Measurements from ENCODE around the gene HINT3. TPM values are rescaled to one million over a fixed set of nuclear protein-coding genes. Genes with fewer than 3 reads are reported as not detected.
A peak's percentile ranks its signal among the peaks of the same experiment; 100 is the strongest.
"Not testable (repeated sequence)": the region's sequence is repeated elsewhere in the genome, so short reads cannot be mapped to it uniquely, and the experiment has no call there.

The HINT3 gene
- total and polyA plus RNA-seq, 4 donors: 15.6 to 37.4 (median 18.1) TPM

- Histone ChIP-seq H3K9me3 (ENCODE audit: control insufficient read depth, low read length) (no peaks in the 10 kb centered on the region), H3K36me3 (ENCODE audit: control insufficient read depth in 1 of 2, insufficient read depth in 2 of 2, low read length in 1 of 2) (no peaks in the 10 kb centered on the region), H3K4me3 (ENCODE audit: low read length in 2 of 2) (no peak overlapping the region), H3K27me3 (ENCODE audit: control insufficient read depth in 1 of 2, insufficient read depth in 2 of 2, low read length in 1 of 2) (no peaks in the 10 kb centered on the region), H3K4me1 (ENCODE audit: control insufficient read depth in 1 of 2, insufficient read depth in 2 of 2, low read length in 2 of 2) (peaks cover 0 to 3% of the 10 kb centered on the region in 2 donors), H3K27ac (ENCODE audit: low read depth in 1 of 2, low read length in 2 of 2) (no peak overlapping the region)
- WGBS, 2 donors: 6 to 10% methylated on average over 5 of the region's 5 CpGs
- ATAC-seq (ENCODE audit: low FRiP score): peak; percentile 86
- intact Hi-C loops (cut with DNase I): no loop called here
- peak; percentile 74 to 86 for DNase-seq
Measured at GRCh38 chr6:125944434-125944816, 12.1 kb upstream of the HINT3 start.

GRCh38 chr6:125944896-125945295 is 11.7 kb upstream of the HINT3 start:
- DNase-seq (no peak), ATAC-seq (ENCODE audit: low FRiP score) (no peak)
- Histone ChIP-seq H3K4me1 (ENCODE audit: control insufficient read depth in 1 of 2, insufficient read depth in 2 of 2, low read length in 2 of 2) (peaks cover 0 to 3% of the 10 kb centered on the region in 2 donors), H3K27me3 (ENCODE audit: control insufficient read depth in 1 of 2, insufficient read depth in 2 of 2, low read length in 1 of 2) (no peaks in the 10 kb centered on the region), H3K27ac (ENCODE audit: low read depth in 1 of 2, low read length in 2 of 2) (no peak overlapping the region), H3K9me3 (ENCODE audit: control insufficient read depth, low read length) (no peaks in the 10 kb centered on the region), H3K36me3 (ENCODE audit: control insufficient read depth in 1 of 2, insufficient read depth in 2 of 2, low read length in 1 of 2) (no peaks in the 10 kb centered on the region), H3K4me3 (ENCODE audit: low read length in 2 of 2) (no peak overlapping the region)
- 74 to 76% methylated on average over 1 of the region's 1 CpG for WGBS, 2 donors
- intact Hi-C loops (cut with DNase I): no loop called here

DNA sequence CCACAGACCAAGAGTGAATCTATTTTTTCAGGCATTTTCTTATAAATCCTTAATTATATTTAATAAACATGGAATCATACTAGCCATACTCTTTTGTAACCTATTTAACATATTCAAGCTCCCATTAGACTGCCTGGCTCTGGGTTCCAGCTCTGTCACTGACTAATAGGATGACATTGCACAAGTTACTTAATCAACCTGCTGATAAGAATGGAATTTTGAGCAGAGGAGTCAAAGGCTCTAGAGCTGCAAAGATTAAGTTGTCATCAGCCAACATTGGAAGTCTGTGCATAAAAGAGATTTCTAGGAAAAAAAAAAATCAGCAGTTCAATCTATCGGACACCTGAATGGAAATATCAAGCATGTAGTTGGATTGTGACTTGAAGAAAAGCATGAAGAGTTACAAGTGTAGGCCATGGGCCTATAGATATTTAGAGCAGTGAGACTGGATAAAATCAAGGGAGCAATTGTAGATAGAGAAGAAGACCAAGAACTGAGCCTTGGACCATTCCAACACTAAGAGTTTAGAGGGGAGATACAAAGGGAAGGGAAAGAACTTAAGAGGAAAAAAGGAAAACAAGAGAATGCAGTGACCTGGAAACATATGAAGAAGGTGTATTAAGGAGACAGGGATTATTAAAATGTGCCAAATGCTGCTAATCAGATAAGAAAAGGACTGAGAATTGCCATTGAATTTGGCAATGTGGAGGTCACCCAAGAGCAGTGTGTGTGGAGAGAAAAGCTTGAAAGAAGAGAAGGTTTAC is 11.0 kb upstream of the HINT3 start:
- no peak overlapping the region for H3K27ac ChIP-seq (ENCODE audit: low read depth in 1 of 2, low read length in 2 of 2)
- no peak overlapping the region for H3K4me3 ChIP-seq (ENCODE audit: low read length in 2 of 2)
- H3K9me3 ChIP-seq (ENCODE audit: control insufficient read depth, low read length): no peaks in the 10 kb centered on the region
- no peak for DNase-seq
- no peaks in the 10 kb centered on the region for H3K36me3 ChIP-seq (ENCODE audit: control insufficient read depth in 1 of 2, insufficient read depth in 2 of 2, low read length in 1 of 2)
- ATAC-seq (ENCODE audit: low FRiP score): peak; percentile 54
- 73 to 74% methylated on average over 1 of the region's 1 CpG for WGBS, 2 donors
- H3K4me1 ChIP-seq (ENCODE audit: control insufficient read depth in 1 of 2, insufficient read depth in 2 of 2, low read length in 2 of 2): peaks cover 0 to 3% of the 10 kb centered on the region in 2 donors
- no peaks in the 10 kb centered on the region for H3K27me3 ChIP-seq (ENCODE audit: control insufficient read depth in 1 of 2, insufficient read depth in 2 of 2, low read length in 1 of 2)
- intact Hi-C loops (cut with DNase I): no loop called here

- Histone ChIP-seq H3K27ac (ENCODE audit: low read depth in 1 of 2, low read length in 2 of 2) (no peak overlapping the region), H3K36me3 (ENCODE audit: control insufficient read depth in 1 of 2, insufficient read depth in 2 of 2, low read length in 1 of 2) (no peaks in the 10 kb centered on the region), H3K4me3 (ENCODE audit: low read length in 2 of 2) (no peak overlapping the region), H3K9me3 (ENCODE audit: control insufficient read depth, low read length) (no peaks in the 10 kb centered on the region), H3K27me3 (ENCODE audit: control insufficient read depth in 1 of 2, insufficient read depth in 2 of 2, low read length in 1 of 2) (no peaks in the 10 kb centered on the region), H3K4me1 (ENCODE audit: control insufficient read depth in 1 of 2, insufficient read depth in 2 of 2, low read length in 2 of 2) (peaks cover 0 to 3% of the 10 kb centered on the region in 2 donors)
- DNase-seq: peak in 1 of 2 donors; percentile 71
- ATAC-seq (ENCODE audit: low FRiP score): no peak
- intact Hi-C loops (cut with DNase I): no loop called here
- WGBS, 2 donors: 40 to 56% methylated on average over 2 of the region's 2 CpGs
Measured at GRCh38 chr6:125947615-125948014, 9.0 kb upstream of the HINT3 start.

DNA sequence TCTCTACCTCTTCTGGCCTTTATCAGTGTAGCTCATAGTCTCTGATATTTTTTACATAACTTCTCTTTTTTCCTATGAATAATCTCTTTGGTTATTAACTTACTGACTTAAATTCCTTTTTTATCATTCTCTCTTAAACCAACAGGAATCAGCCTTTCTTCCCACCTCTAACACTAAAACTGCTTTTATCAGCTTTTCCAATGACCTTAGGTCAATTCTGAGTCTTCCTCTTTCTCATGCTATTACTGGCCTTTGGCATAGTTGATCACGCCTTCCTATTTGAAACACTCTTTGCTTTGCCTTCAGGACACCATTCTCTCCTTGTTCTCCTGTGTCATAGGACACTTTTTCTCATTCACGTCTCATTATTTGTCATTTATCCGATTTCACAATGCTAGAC is 8.1 kb upstream of the HINT3 start:
- intact Hi-C loops (cut with DNase I): no loop called here
- Histone ChIP-seq H3K9me3 (ENCODE audit: control insufficient read depth, low read length) (no peaks in the 10 kb centered on the region), H3K27ac (ENCODE audit: low read depth in 1 of 2, low read length in 2 of 2) (no peak overlapping the region), H3K36me3 (ENCODE audit: control insufficient read depth in 1 of 2, insufficient read depth in 2 of 2, low read length in 1 of 2) (no peaks in the 10 kb centered on the region), H3K4me3 (ENCODE audit: low read length in 2 of 2) (no peak overlapping the region), H3K4me1 (ENCODE audit: control insufficient read depth in 1 of 2, insufficient read depth in 2 of 2, low read length in 2 of 2) (peaks cover 0 to 3% of the 10 kb centered on the region in 2 donors), H3K27me3 (ENCODE audit: control insufficient read depth in 1 of 2, insufficient read depth in 2 of 2, low read length in 1 of 2) (no peaks in the 10 kb centered on the region)
- DNase-seq: no peak
- no peak for ATAC-seq (ENCODE audit: low FRiP score)
- WGBS, 2 donors: 92 to 93% methylated on average over 3 of the region's 3 CpGs

DNA sequence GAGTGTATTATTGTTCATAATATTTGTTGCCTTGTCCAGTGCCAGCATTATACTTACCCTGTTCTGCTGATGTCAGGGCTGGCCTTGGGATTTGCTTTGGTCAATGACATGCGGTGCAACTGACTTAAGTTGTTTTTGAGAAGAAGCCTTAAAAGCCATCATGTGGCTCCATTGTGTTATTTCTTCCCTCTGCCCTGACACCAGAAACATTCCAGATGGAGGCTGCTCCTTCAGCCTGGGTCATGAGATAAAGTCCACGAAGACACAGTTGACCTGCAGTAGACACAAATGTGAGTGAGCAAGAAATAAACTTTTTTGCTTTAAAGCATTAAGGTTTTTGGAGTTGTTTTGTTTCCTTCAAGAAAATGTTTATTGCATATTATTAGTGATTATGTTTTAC is 7.5 kb upstream of the HINT3 start:
- H3K27me3 ChIP-seq (ENCODE audit: control insufficient read depth in 1 of 2, insufficient read depth in 2 of 2, low read length in 1 of 2): no peaks in the 10 kb centered on the region
- intact Hi-C loops (cut with DNase I): no loop called here
- no peaks in the 10 kb centered on the region for H3K9me3 ChIP-seq (ENCODE audit: control insufficient read depth, low read length)
- H3K27ac ChIP-seq (ENCODE audit: low read depth in 1 of 2, low read length in 2 of 2): no peak overlapping the region
- H3K4me3 ChIP-seq (ENCODE audit: low read length in 2 of 2): no peak overlapping the region
- DNase-seq (no peak), ATAC-seq (ENCODE audit: low FRiP score) (no peak)
- H3K36me3 ChIP-seq (ENCODE audit: control insufficient read depth in 1 of 2, insufficient read depth in 2 of 2, low read length in 1 of 2): no peaks in the 10 kb centered on the region
- 84 to 86% methylated on average over 2 of the region's 2 CpGs for WGBS, 2 donors
- peaks cover 0 to 3% of the 10 kb centered on the region in 2 donors for H3K4me1 ChIP-seq (ENCODE audit: control insufficient read depth in 1 of 2, insufficient read depth in 2 of 2, low read length in 2 of 2)

DNA sequence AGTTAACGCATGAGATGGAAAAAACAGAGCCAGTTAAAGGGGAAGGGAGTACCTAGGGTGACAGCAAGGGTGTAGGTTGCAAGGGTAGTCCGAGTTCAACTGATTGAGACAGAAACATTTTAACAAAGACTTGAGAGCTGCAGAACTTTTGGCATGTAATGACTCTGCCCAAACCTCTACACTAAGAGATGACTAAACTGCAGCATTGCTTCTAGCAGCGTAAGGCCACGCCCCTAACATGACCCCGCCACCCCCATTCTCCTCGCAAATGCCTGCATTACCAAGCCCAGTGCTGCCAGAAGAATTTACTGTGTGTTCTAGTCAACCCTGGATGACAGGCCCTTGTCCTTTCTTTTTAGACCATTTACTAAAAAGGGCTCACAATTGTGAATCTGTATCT is 6.3 kb upstream of the HINT3 start:
- ATAC-seq (ENCODE audit: low FRiP score) (no peak), DNase-seq (no peak)
- no peaks in the 10 kb centered on the region for H3K36me3 ChIP-seq (ENCODE audit: control insufficient read depth in 1 of 2, insufficient read depth in 2 of 2, low read length in 1 of 2)
- H3K4me1 ChIP-seq (ENCODE audit: control insufficient read depth in 1 of 2, insufficient read depth in 2 of 2, low read length in 2 of 2): peaks cover 0 to 2% of the 10 kb centered on the region in 2 donors
- no peak overlapping the region for H3K4me3 ChIP-seq (ENCODE audit: low read length in 2 of 2)
- intact Hi-C loops (cut with DNase I): no loop called here
- no peak overlapping the region for H3K27ac ChIP-seq (ENCODE audit: low read depth in 1 of 2, low read length in 2 of 2)
- no peaks in the 10 kb centered on the region for H3K27me3 ChIP-seq (ENCODE audit: control insufficient read depth in 1 of 2, insufficient read depth in 2 of 2, low read length in 1 of 2)
- WGBS, 2 donors: 76 to 83% methylated on average over 6 of the region's 6 CpGs
- no peaks in the 10 kb centered on the region for H3K9me3 ChIP-seq (ENCODE audit: control insufficient read depth, low read length)

DNA sequence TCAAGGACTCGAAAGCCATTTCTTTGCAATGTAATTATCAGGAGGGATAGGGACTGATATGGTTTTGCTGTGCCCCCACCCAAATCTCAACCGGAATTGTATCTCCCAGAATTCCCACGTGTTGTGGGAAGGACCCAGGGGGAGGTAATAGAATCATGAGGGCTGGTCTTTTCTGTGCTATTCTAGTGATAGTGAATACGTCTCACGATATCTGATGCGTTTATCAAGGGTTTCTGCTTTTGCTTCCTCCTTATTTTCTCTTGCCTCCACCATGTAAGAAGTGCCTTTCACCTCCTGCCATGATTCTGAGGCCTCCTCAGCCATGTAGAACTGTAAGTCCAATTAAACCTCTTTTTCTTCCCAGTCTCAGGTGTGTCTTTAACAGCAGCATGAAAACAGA is 5.9 kb upstream of the HINT3 start:
- WGBS, 2 donors: 81 to 84% methylated on average over 6 of the region's 6 CpGs

DNA sequence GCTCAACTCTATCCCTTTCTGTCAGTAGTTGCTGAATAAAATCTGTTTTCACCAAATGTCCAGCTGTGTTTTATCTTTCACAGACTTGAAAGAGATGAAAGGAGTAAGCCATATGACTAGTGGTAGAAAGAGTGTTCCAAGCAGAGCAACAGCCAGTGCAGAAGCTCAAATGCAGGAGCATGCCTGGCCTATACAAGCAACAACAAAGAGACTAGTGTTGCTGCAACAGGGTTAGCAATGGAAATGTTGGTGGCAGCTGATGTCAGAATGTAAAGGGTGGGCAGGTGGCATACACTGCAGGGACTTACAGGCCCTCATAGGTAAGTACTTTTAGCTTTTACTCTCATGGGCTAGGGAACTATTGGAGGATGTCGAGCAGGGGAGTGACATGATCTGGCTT is 5.2 kb upstream of the HINT3 start:
- WGBS, 2 donors: 87 to 91% methylated on average over 1 of the region's 1 CpG
- Histone ChIP-seq H3K27me3 (ENCODE audit: control insufficient read depth in 1 of 2, insufficient read depth in 2 of 2, low read length in 1 of 2) (no peaks in the 10 kb centered on the region), H3K4me3 (ENCODE audit: low read length in 2 of 2) (no peak overlapping the region), H3K4me1 (ENCODE audit: control insufficient read depth in 1 of 2, insufficient read depth in 2 of 2, low read length in 2 of 2) (no peaks in the 10 kb centered on the region), H3K9me3 (ENCODE audit: control insufficient read depth, low read length) (no peaks in the 10 kb centered on the region), H3K36me3 (ENCODE audit: control insufficient read depth in 1 of 2, insufficient read depth in 2 of 2, low read length in 1 of 2) (no peaks in the 10 kb centered on the region), H3K27ac (ENCODE audit: low read depth in 1 of 2, low read length in 2 of 2) (no peak overlapping the region)
- intact Hi-C loops (cut with DNase I): no loop called here
- DNase-seq (no peak), ATAC-seq (ENCODE audit: low FRiP score) (no peak)

More for the DNA sequence above, 5.9 kb upstream of the HINT3 start:
- ATAC-seq (ENCODE audit: low FRiP score); H3K36me3 ChIP-seq (ENCODE audit: control insufficient read depth in 1 of 2, insufficient read depth in 2 of 2, low read length in 1 of 2); H3K4me1 ChIP-seq (ENCODE audit: control insufficient read depth in 1 of 2, insufficient read depth in 2 of 2, low read length in 2 of 2); H3K27me3 ChIP-seq (ENCODE audit: control insufficient read depth in 1 of 2, insufficient read depth in 2 of 2, low read length in 1 of 2); H3K27ac ChIP-seq (ENCODE audit: low read depth in 1 of 2, low read length in 2 of 2); H3K9me3 ChIP-seq (ENCODE audit: control insufficient read depth, low read length); DNase-seq; intact Hi-C loops (cut with DNase I); H3K4me3 ChIP-seq (ENCODE audit: low read length in 2 of 2): not testable (repeated sequence)

Measured in aorta (tissue), 5 donors.